Keratinocyte (primary cell): ENCODE data around the gene CS. TPM values are rescaled to one million over a fixed set of nuclear protein-coding genes. Genes with fewer than 3 reads are reported as not detected.

Experiments used
- DNase-seq: peaks from one replicate; pipeline ENCODE4 v3.0.0-alpha.2; 2011; ENCODE audit warnings: low read depth, missing footprints, low spot score
- FAIRE-seq: peaks from 2 replicates; lab custom pipeline; 2011; peaks lifted over from hg19 to GRCh38; lab: Jason Lieb, UNC
- H2AFZ ChIP-seq: 2 replicates; pipeline ENCODE4 v1.6.0; 2012; ENCODE audit warnings: low read length, control low read depth, inconsistent platforms; ENCODE audit not compliant: control insufficient read depth
- H3K27ac ChIP-seq: 2 replicates; pipeline ENCODE4 v1.5.1; 2011; ENCODE audit warnings: low read length; ENCODE audit not compliant: control insufficient read depth, insufficient read depth
- H3K27me3 ChIP-seq: 3 replicates; pipeline ENCODE4 v1.6.0; 2011; ENCODE audit warnings: low read length; ENCODE audit not compliant: control insufficient read depth, insufficient read depth; ENCODE audit errors: extremely low read depth
- H3K36me3 ChIP-seq, 2 experiments: 2 replicates in 1 of 2; 3 replicates in 1 of 2; pipeline ENCODE4 v1.5.1; 2011; ENCODE audit warnings: low read length in 2 of 2, mild to moderate bottlenecking in 1 of 2; ENCODE audit not compliant: control insufficient read depth in 2 of 2, insufficient read depth in 2 of 2; ENCODE audit errors: extremely low read depth in 1 of 2
- H3K4me1 ChIP-seq: 3 replicates; pipeline ENCODE4 v1.5.1; 2011; ENCODE audit warnings: low read length; ENCODE audit not compliant: control insufficient read depth, insufficient read depth; ENCODE audit errors: extremely low read depth
- H3K4me2 ChIP-seq: 3 replicates; pipeline ENCODE4 v1.6.0; 2011; ENCODE audit warnings: low read depth, low read length; ENCODE audit not compliant: control insufficient read depth, insufficient read depth; ENCODE audit errors: extremely low read depth
- H3K4me3 ChIP-seq, 3 experiments: fragments of 200-600 bp in 1 of 3; sonication (generic) in 1 of 3; 2 replicates in 2 of 3; 3 replicates in 1 of 3; pipeline ENCODE4 v1.5.1; 2011 to 2016; ENCODE audit warnings: low read length in 3 of 3, mild to moderate bottlenecking in 3 of 3, control low read depth in 2 of 3, inconsistent platforms in 1 of 3, low read depth in 1 of 3, mixed read lengths in 1 of 3, mixed run types in 1 of 3, moderate library complexity in 1 of 3; ENCODE audit not compliant: control insufficient read depth in 2 of 3, insufficient read depth in 2 of 3; ENCODE audit errors: extremely low read depth in 1 of 3
- H3K79me2 ChIP-seq: 2 replicates; pipeline ENCODE4 v1.6.0; 2012; ENCODE audit warnings: low read length; ENCODE audit not compliant: control insufficient read depth, insufficient read depth
- H3K9ac ChIP-seq: 3 replicates; pipeline ENCODE4 v1.6.0; 2011; ENCODE audit warnings: low read length; ENCODE audit not compliant: control insufficient read depth, insufficient read depth; ENCODE audit errors: extremely low read depth
- H3K9me1 ChIP-seq: 3 replicates; pipeline ENCODE4 v1.6.0; 2011; ENCODE audit warnings: low read length; ENCODE audit not compliant: control insufficient read depth, insufficient read depth; ENCODE audit errors: extremely low read depth
- H3K9me3 ChIP-seq: 2 replicates; pipeline ENCODE4 v1.5.1; 2012; ENCODE audit warnings: low read depth, low read length; ENCODE audit not compliant: control insufficient read depth
- H4K20me1 ChIP-seq: 3 replicates; pipeline ENCODE4 v1.6.0; 2011; ENCODE audit warnings: low read length; ENCODE audit not compliant: control insufficient read depth, insufficient read depth; ENCODE audit errors: extremely low read depth
- EZH2 ChIP-seq: IDR thresholded peaks from one replicate; pipeline ENCODE4 v1.6.1; 2012; ENCODE audit warnings: inconsistent platforms, mild to moderate bottlenecking, low read length, moderate library complexity
- dilution Hi-C: fragments of 300-500 bp; cut with MboI; formaldehyde crosslinking; loops from one replicate; pipeline ENCODE4 v1.7.0; 2020; ENCODE audit warnings: low sequenced_read_pairs; ENCODE audit not compliant: extremely low pct_ligation_motif_present
- polyA plus RNA-seq, 5 experiments: library from polyadenylated mRNA; depleted of rRNA in 3 of 5; stranded (reverse) in 3 of 5; stranded (forward) in 1 of 5; unstranded in 1 of 5; fragments of >200 nt; gene quantifications; 1 replicate in 1 of 5; 2 replicates in 3 of 5; 3 replicates in 1 of 5; pipeline versions ENCODE4 v1.2.1 to v1.2.3, GENCODE V29; 2011 to 2012; ENCODE audit warnings: missing spikeins in 2 of 5, low read depth in 1 of 5, low replicate concordance in 1 of 5
- TF ChIP-seq, protein P1 (sequence below), 3 experiments: IDR thresholded peaks in 1 of 3; conservative IDR thresholded peaks in 1 of 3; optimal IDR thresholded peaks in 1 of 3; 2 replicates in 2 of 3; 3 replicates in 1 of 3; pipeline versions ENCODE3 to v1.5.1; 2011; ENCODE audit warnings: low read length in 3 of 3, mild to moderate bottlenecking in 3 of 3, moderate library complexity in 2 of 3, control low read depth in 1 of 3, inconsistent platforms in 1 of 3; ENCODE audit not compliant: insufficient read depth in 2 of 3; ENCODE audit errors: extremely low read depth in 1 of 3

CS gene
- polyA plus RNA-seq, 1 donor (not counting 4 experiments of a cell fraction or from before 2014, with no cell fraction given): 105 TPM

DNA sequence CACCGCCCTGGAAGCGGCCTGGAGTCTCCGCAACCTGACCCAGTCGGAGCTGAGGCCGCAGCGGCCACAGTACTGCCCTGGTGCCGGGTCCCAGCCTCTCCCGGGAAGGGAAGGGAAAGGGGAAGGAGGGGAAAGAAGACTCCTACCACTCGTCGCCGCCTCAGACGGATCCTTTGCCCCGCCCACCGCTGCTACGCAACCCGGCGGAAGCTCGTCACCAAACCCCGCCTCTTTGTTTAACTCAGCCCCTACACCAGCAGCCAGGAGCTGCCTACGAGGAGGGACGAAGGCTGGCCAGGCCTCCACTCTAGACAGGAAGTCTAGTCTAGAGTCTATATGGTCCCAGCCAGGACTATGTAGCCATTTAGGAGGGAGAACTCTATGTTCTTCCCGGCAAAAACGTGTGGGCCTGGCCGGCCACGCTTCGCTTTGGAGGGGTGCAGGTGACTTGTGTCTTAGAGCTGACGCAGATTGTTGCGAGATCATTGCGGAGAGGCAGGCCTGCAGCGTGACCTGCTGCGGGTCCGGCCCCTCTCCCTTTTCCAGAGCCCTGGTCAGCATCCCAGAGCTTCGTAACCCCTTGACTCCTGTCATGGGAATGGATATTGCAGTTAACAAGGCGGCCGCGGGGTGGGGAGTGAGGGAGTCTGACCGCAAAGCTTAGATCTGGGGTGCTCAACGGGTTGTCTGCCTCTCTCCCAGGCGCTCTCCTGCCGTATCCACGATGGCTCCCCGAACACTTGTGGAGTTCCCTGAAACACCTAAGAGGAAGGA is 78.2 kb downstream of the CS start, which contains the start of gene RNF41:
RNF41 (minus strand) TSS at position 166 of the 774 bp plus-strand sequence. CDS start 7,875 bp downstream, outside the sequence.
- peak within 1 kb of the TSS; percentile 84 for H3K27ac ChIP-seq
- FAIRE-seq: peak; percentile 77
- peak; percentile 85 for DNase-seq
- TF ChIP-seq, protein P1, sequence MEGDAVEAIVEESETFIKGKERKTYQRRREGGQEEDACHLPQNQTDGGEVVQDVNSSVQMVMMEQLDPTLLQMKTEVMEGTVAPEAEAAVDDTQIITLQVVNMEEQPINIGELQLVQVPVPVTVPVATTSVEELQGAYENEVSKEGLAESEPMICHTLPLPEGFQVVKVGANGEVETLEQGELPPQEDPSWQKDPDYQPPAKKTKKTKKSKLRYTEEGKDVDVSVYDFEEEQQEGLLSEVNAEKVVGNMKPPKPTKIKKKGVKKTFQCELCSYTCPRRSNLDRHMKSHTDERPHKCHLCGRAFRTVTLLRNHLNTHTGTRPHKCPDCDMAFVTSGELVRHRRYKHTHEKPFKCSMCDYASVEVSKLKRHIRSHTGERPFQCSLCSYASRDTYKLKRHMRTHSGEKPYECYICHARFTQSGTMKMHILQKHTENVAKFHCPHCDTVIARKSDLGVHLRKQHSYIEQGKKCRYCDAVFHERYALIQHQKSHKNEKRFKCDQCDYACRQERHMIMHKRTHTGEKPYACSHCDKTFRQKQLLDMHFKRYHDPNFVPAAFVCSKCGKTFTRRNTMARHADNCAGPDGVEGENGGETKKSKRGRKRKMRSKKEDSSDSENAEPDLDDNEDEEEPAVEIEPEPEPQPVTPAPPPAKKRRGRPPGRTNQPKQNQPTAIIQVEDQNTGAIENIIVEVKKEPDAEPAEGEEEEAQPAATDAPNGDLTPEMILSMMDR (optimal IDR thresholded peaks at IDR 0.05 in 1 of 3, IDR thresholded peaks at IDR 0.05 in 1 of 3, conservative IDR thresholded peaks at IDR 0.05 in 1 of 3; ENCODE audit: extremely low read depth in 1 of 3, insufficient read depth in 2 of 3, low read length in 3 of 3): no peak
- no peak for TF ChIP-seq EZH2
- no peaks in the 10 kb centered on the region for H3K9me3 ChIP-seq
- H3K9ac ChIP-seq: peak within 1 kb of the TSS; percentile 92
- no peaks in the 10 kb centered on the region for H3K27me3 ChIP-seq
- peaks cover 24% of the 10 kb centered on the region for H3K4me1 ChIP-seq
- peak within 1 kb of the TSS; percentile 98 for H3K4me2 ChIP-seq
- peak within 1 kb of the TSS; percentile 94 for H2AFZ ChIP-seq
- H4K20me1 ChIP-seq: no peaks in the 10 kb centered on the region
- H3K36me3 ChIP-seq: peaks cover 2 to 4% of the 10 kb centered on the region in 2 experiments
- peaks cover 32% of the 10 kb centered on the region for H3K79me2 ChIP-seq
- H3K9me1 ChIP-seq: no peaks in the 10 kb centered on the region
- dilution Hi-C loops: no loop called here
- peak within 1 kb of the TSS; percentile 89 to 98 (median 94) for H3K4me3 ChIP-seq

Other genes with a start within 250 kb of the CS start
- gene ERBB3, start 220.2 kb downstream of the CS start, polyA plus RNA-seq: 13.6 to 19.8 TPM (median 16.4 TPM) in 3 replicates
- gene PA2G4, start 195.8 kb downstream of the CS start, polyA plus RNA-seq: 247 to 505 TPM (median 480 TPM) in 3 replicates
- 7,566 to 10,481 TPM (median 10,062 TPM) in 3 replicates for gene RPL41, start 183.7 kb downstream of the CS start, polyA plus RNA-seq
- gene ZC3H10, start 182.1 kb downstream of the CS start, polyA plus RNA-seq: 0.81 to 1.0 TPM (median 0.85 TPM) in 3 replicates
- gene ESYT1, start 172.1 kb downstream of the CS start, polyA plus RNA-seq: 140 to 205 TPM (median 141 TPM) in 3 replicates
- 42.3 to 44.9 TPM (median 44.9 TPM) in 3 replicates for gene MYL6B, start 147.7 kb downstream of the CS start, polyA plus RNA-seq
- 3,666 to 4,542 TPM (median 4,521 TPM) in 3 replicates for gene MYL6, start 142.0 kb downstream of the CS start, polyA plus RNA-seq
- gene SMARCC2, start 110.8 kb downstream of the CS start, polyA plus RNA-seq: 23.3 to 37.6 TPM (median 32.5 TPM) in 3 replicates
- gene RNF41, start 78.4 kb downstream of the CS start, polyA plus RNA-seq: 42.2 to 62.0 TPM (median 49.7 TPM) in 3 replicates
- 45.6 to 53.5 TPM (median 53.0 TPM) in 3 replicates for gene NABP2, start 76.0 kb downstream of the CS start, polyA plus RNA-seq
- gene SLC39A5, start 70.3 kb downstream of the CS start, polyA plus RNA-seq: 0.09 TPM in 1 of 3 replicates, not detected in the others
- gene ANKRD52, start 41.9 kb downstream of the CS start, polyA plus RNA-seq: 14.0 to 21.0 TPM (median 15.2 TPM) in 3 replicates
- 7.5 to 12.1 TPM (median 11.6 TPM) in 3 replicates for gene COQ10A, start 33.4 kb downstream of the CS start, polyA plus RNA-seq
- gene CNPY2, start 15.7 kb upstream of the CS start, polyA plus RNA-seq: 122 to 162 TPM (median 160 TPM) in 3 replicates
- 20.0 to 26.3 TPM (median 26.2 TPM) in 3 replicates for gene PAN2, start 33.7 kb upstream of the CS start, polyA plus RNA-seq
- 0.68 to 1.6 TPM (median 1.5 TPM) in 3 replicates for gene IL23A, start 38.6 kb upstream of the CS start, polyA plus RNA-seq
- gene STAT2, start 59.8 kb upstream of the CS start, polyA plus RNA-seq: 95.8 to 120 TPM (median 109 TPM) in 3 replicates
- not detected in 3 replicates for gene APOF, start 62.5 kb upstream of the CS start, polyA plus RNA-seq
- gene TIMELESS, start 149.1 kb upstream of the CS start, polyA plus RNA-seq: 1.4 to 3.5 TPM (median 2.6 TPM) in 3 replicates
- not detected in 3 replicates for gene MIP, start 154.3 kb upstream of the CS start, polyA plus RNA-seq
- 2.1 to 3.3 TPM (median 3.1 TPM) in 3 replicates for gene SPRYD4, start 168.2 kb upstream of the CS start, polyA plus RNA-seq
- 0.63 to 0.87 TPM (median 0.68 TPM) in 3 replicates for gene GLS2, start 187.8 kb upstream of the CS start, polyA plus RNA-seq
- gene RBMS2, start 221.5 kb upstream of the CS start, polyA plus RNA-seq: 46.2 to 83.0 TPM (median 64.5 TPM) in 3 replicates